ENCODE data around the gene CDC42SE2. TPM values are rescaled to one million over a fixed set of nuclear protein-coding genes. Genes with fewer than 3 reads are reported as not detected.

Gene CDC42SE2
- total RNA-seq, 1 donor from 2014 or later: 24.1 TPM

DNA sequence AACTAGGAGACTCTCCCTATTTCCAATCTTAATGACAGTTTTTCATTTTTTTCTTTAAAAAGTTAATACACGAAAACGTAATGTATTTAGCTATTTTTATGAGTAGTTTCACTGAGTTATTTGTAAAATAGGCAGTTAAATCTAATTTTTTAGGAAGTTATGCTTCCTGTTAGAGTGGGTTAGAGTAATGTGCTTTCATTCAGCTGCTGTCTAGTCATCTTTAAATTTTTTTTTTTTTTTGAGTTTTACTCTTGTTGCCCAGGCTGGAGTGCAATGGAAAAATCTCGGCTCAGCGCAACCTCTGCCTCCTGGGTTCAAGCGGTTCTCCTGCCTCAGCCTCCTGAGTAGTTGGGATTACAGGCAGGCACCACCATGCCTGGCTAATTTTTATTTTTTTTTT lies 34.0 kb downstream of the CDC42SE2 start:
- Mint-ChIP-seq H3K9me3 (peaks cover 5% of the 10 kb centered on the region), H3K4me3 (no peak overlapping the region)

GRCh38 chr5:131299465-131299864 lies 35.6 kb downstream of the CDC42SE2 start:
- no peak for DNase-seq (ENCODE audit: low read depth, low spot score)
- H3K27me3 Mint-ChIP-seq (ENCODE audit: low read depth): no peaks in the 10 kb centered on the region
- H3K9me3 Mint-ChIP-seq: peaks cover 5% of the 10 kb centered on the region
- peak overlapping the region; percentile 24 for H3K27ac Mint-ChIP-seq (ENCODE audit: unreplicated experiment)
- TF ChIP-seq, protein P1, sequence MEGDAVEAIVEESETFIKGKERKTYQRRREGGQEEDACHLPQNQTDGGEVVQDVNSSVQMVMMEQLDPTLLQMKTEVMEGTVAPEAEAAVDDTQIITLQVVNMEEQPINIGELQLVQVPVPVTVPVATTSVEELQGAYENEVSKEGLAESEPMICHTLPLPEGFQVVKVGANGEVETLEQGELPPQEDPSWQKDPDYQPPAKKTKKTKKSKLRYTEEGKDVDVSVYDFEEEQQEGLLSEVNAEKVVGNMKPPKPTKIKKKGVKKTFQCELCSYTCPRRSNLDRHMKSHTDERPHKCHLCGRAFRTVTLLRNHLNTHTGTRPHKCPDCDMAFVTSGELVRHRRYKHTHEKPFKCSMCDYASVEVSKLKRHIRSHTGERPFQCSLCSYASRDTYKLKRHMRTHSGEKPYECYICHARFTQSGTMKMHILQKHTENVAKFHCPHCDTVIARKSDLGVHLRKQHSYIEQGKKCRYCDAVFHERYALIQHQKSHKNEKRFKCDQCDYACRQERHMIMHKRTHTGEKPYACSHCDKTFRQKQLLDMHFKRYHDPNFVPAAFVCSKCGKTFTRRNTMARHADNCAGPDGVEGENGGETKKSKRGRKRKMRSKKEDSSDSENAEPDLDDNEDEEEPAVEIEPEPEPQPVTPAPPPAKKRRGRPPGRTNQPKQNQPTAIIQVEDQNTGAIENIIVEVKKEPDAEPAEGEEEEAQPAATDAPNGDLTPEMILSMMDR (conservative IDR thresholded peaks at IDR 0.05): no peak
- H3K4me1 Mint-ChIP-seq: peaks cover 10% of the 10 kb centered on the region
- H3K36me3 Mint-ChIP-seq (ENCODE audit: low read depth): peaks cover 26% of the 10 kb centered on the region
- no peak overlapping the region for H3K4me3 Mint-ChIP-seq

More for the DNA sequence above, 34.0 kb downstream of the CDC42SE2 start:
- no peak for DNase-seq (ENCODE audit: low read depth, low spot score)
- H3K4me1 Mint-ChIP-seq: peaks cover 13% of the 10 kb centered on the region
- H3K27me3 Mint-ChIP-seq (ENCODE audit: low read depth): no peaks in the 10 kb centered on the region
- TF ChIP-seq, protein P1 (conservative IDR thresholded peaks at IDR 0.05): no peak
- peaks cover 24% of the 10 kb centered on the region for H3K36me3 Mint-ChIP-seq (ENCODE audit: low read depth)
- no peak overlapping the region for H3K27ac Mint-ChIP-seq (ENCODE audit: unreplicated experiment)

- Mint-ChIP-seq H3K9me3 (peaks cover 6% of the 10 kb centered on the region), H3K27me3 (ENCODE audit: low read depth) (no peaks in the 10 kb centered on the region), H3K4me3 (no peak overlapping the region), H3K4me1 (peaks cover 5% of the 10 kb centered on the region), H3K36me3 (ENCODE audit: low read depth) (peaks cover 36% of the 10 kb centered on the region), H3K27ac (ENCODE audit: unreplicated experiment) (no peak overlapping the region)
- no peak for DNase-seq (ENCODE audit: low read depth, low spot score)
- TF ChIP-seq, protein P1 (conservative IDR thresholded peaks at IDR 0.05): no peak
These were observed 38.7 kb downstream of the CDC42SE2 start for GRCh38 chr5:131302506-131302905.

DNA sequence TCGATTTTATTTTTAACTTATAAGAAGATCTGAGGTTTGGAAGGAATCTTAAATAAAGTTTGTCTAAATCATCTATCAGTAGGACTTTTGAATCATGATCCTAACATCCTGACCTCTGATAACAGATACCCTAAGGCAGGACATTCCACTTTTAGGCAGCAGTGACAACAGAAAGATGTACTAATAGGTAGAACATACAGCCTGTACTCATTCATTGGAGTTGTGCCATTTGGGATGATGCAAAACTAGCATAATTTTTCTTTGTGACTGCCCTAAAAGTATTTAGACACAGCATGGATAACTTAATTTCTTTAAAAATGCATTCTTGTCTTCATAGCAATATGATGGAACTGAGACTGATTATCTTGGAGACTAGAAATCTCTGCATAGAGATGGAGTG lies 39.7 kb downstream of the CDC42SE2 start:
- TF ChIP-seq, protein P1 (conservative IDR thresholded peaks at IDR 0.05): no peak
- no peak for DNase-seq (ENCODE audit: low read depth, low spot score)
- Mint-ChIP-seq H3K4me1 (peaks cover 5% of the 10 kb centered on the region), H3K36me3 (ENCODE audit: low read depth) (peaks cover 35% of the 10 kb centered on the region), H3K9me3 (peaks cover 6% of the 10 kb centered on the region), H3K4me3 (no peak overlapping the region), H3K27ac (ENCODE audit: unreplicated experiment) (no peak overlapping the region), H3K27me3 (ENCODE audit: low read depth) (no peaks in the 10 kb centered on the region)

- DNase-seq (ENCODE audit: low read depth, low spot score): no peak
- no peak overlapping the region for H3K27ac Mint-ChIP-seq (ENCODE audit: unreplicated experiment)
- peaks cover 28% of the 10 kb centered on the region for H3K36me3 Mint-ChIP-seq (ENCODE audit: low read depth)
- H3K4me1 Mint-ChIP-seq: peaks cover 5% of the 10 kb centered on the region
- H3K27me3 Mint-ChIP-seq (ENCODE audit: low read depth): no peaks in the 10 kb centered on the region
- peaks cover 6% of the 10 kb centered on the region for H3K9me3 Mint-ChIP-seq
- TF ChIP-seq, protein P1 (conservative IDR thresholded peaks at IDR 0.05): no peak
- no peak overlapping the region for H3K4me3 Mint-ChIP-seq
These were observed 40.6 kb downstream of the CDC42SE2 start for GRCh38 chr5:131304414-131304813.
